ENCODE data around the gene KCNH6.

KCNH6 gene

DNA sequence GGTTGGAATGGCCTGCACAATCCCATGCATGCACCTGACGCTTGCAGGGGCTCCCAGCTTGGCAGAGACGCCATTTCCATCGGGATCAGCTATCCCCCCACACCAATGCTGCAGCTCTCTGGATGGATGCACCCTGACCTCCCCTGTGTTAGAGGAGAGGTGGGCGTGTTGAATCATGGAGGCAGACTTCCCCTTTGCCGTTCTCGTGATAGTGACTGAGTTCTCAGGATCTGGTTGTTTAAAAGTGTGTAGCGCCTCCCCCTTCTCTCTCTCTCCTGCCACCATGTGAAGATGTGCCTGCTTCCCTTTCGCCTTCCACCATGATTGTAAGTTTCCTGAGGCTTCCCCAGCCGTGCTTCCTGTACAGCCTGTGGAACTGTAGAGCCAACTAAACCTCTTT, 17.8 kb upstream of the KCNH6 start:
- no peaks in the 10 kb centered on the region for H3K4me1 ChIP-seq (ENCODE audit: control insufficient read depth in 1 of 2, insufficient read depth in 1 of 2, low read depth in 1 of 2, low read length in 1 of 2)
- H3K4me3 ChIP-seq (ENCODE audit: low read depth in 1 of 2, low read length in 1 of 2), result no peak overlapping the region
- no peak overlapping the region for H3K27ac ChIP-seq
- H3K27me3 ChIP-seq, result peaks cover 33% of the 10 kb centered on the region
- H3K36me3 ChIP-seq, result no peaks in the 10 kb centered on the region
- no peaks in the 10 kb centered on the region for H3K9me3 ChIP-seq
- TF ChIP-seq, protein P1, sequence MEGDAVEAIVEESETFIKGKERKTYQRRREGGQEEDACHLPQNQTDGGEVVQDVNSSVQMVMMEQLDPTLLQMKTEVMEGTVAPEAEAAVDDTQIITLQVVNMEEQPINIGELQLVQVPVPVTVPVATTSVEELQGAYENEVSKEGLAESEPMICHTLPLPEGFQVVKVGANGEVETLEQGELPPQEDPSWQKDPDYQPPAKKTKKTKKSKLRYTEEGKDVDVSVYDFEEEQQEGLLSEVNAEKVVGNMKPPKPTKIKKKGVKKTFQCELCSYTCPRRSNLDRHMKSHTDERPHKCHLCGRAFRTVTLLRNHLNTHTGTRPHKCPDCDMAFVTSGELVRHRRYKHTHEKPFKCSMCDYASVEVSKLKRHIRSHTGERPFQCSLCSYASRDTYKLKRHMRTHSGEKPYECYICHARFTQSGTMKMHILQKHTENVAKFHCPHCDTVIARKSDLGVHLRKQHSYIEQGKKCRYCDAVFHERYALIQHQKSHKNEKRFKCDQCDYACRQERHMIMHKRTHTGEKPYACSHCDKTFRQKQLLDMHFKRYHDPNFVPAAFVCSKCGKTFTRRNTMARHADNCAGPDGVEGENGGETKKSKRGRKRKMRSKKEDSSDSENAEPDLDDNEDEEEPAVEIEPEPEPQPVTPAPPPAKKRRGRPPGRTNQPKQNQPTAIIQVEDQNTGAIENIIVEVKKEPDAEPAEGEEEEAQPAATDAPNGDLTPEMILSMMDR (IDR thresholded peaks at IDR 0.05), result no peak

GRCh38 chr17:63506627-63507026, 16.5 kb upstream of the KCNH6 start:
- peaks cover 23% of the 10 kb centered on the region for H3K27me3 ChIP-seq
- H3K27ac ChIP-seq, result no peak overlapping the region

DNA sequence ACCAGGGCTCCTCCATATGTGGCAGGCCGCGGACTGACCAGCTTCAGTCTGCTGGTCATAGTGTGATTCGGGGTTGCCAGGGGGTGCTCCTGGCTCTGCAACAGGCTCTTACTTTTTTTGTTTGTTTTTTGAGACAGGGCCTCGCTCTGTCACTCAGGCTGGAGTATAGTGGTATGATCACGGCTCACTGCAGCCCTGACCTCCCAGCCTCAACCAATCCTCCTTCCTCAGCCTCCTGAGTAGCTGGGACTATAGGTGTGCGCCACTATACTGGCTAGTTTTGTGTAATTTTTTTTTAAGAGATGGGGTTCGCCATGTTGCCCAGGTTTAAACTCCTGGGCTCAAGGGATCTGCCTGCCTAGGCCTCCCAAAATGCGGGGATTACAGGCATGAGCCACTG, 11.8 kb upstream of the KCNH6 start:
- H3K27ac ChIP-seq, result no peak overlapping the region
- no peaks in the 10 kb centered on the region for H3K36me3 ChIP-seq
- TF ChIP-seq, protein P1 (IDR thresholded peaks at IDR 0.05), result no peak

More at GRCh38 chr17:63506627-63507026, 16.5 kb upstream of the KCNH6 start:
- TF ChIP-seq, protein P1 (IDR thresholded peaks at IDR 0.05), result no peak
- Histone ChIP-seq H3K36me3 (no peaks in the 10 kb centered on the region), H3K4me1 (ENCODE audit: control insufficient read depth in 1 of 2, insufficient read depth in 1 of 2, low read depth in 1 of 2, low read length in 1 of 2) (no peaks in the 10 kb centered on the region), H3K4me3 (ENCODE audit: low read depth in 1 of 2, low read length in 1 of 2) (no peak overlapping the region), H3K9me3 (no peaks in the 10 kb centered on the region)

DNA sequence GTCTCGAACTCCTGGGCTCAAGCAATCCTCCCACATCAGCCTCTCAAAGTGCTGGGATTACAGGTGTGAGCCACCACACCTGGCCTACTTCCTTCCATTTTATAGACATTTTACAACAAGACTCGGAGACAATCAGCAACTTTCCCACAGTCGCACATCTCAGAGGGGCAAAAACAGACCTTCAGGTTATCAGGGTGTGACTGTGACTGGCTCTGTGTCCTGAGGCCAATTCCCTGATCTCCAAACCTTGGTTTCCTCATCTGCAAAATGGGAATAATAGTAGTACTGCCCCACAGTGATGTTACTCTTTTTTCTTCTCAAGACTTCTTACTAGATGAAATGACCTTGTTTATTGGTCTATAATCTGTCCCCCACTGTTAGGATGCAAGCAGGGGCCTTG, 10.8 kb upstream of the KCNH6 start:
- H3K36me3 ChIP-seq, result no peaks in the 10 kb centered on the region
- no peak overlapping the region for H3K4me3 ChIP-seq (ENCODE audit: low read depth in 1 of 2, low read length in 1 of 2)
- H3K4me1 ChIP-seq (ENCODE audit: control insufficient read depth in 1 of 2, insufficient read depth in 1 of 2, low read depth in 1 of 2, low read length in 1 of 2), result no peaks in the 10 kb centered on the region
- H3K9me3 ChIP-seq, result no peaks in the 10 kb centered on the region
- peaks cover 24% of the 10 kb centered on the region for H3K27me3 ChIP-seq
- no peak overlapping the region for H3K27ac ChIP-seq
- TF ChIP-seq, protein P1 (IDR thresholded peaks at IDR 0.05), result no peak

More for the DNA sequence above, 11.8 kb upstream of the KCNH6 start:
- Histone ChIP-seq H3K27me3 (peaks cover 17% of the 10 kb centered on the region), H3K4me1 (ENCODE audit: control insufficient read depth in 1 of 2, insufficient read depth in 1 of 2, low read depth in 1 of 2, low read length in 1 of 2) (no peaks in the 10 kb centered on the region), H3K4me3 (ENCODE audit: low read depth in 1 of 2, low read length in 1 of 2) (no peak overlapping the region), H3K9me3 (no peaks in the 10 kb centered on the region)

GRCh38 chr17:63512896-63513644, 10.1 kb upstream of the KCNH6 start:
- no peak overlapping the region for H3K27ac ChIP-seq
- H3K9me3 ChIP-seq, result no peaks in the 10 kb centered on the region
- no peaks in the 10 kb centered on the region for H3K36me3 ChIP-seq
- no peak overlapping the region for H3K4me3 ChIP-seq (ENCODE audit: low read depth in 1 of 2, low read length in 1 of 2)
- H3K4me1 ChIP-seq (ENCODE audit: control insufficient read depth in 1 of 2, insufficient read depth in 1 of 2, low read depth in 1 of 2, low read length in 1 of 2), result no peaks in the 10 kb centered on the region
- TF ChIP-seq, protein P1 (IDR thresholded peaks at IDR 0.05), result no peak
- H3K27me3 ChIP-seq, result peaks cover 26% of the 10 kb centered on the region
